Upper lobe of right lung (tissue), 1 donor: ENCODE results near the gene TENM4. TPM values are rescaled to one million over a fixed set of nuclear protein-coding genes. Genes with fewer than 3 reads are reported as not detected.

Experiments
- ATAC-seq: fragments of 200-7000 bp; cut with Tn5 transposase; one replicate; pipeline ENCODE4 v1.9.1; 2020; ENCODE audit warnings: mild to moderate bottlenecking, moderate library complexity
- DNase-seq: peaks from one replicate; pipeline ENCODE4 v3.0.0-alpha.2; 2020
- H3K27ac ChIP-seq: fragments of 200-600 bp; one replicate; pipeline ENCODE4 v1.8.0; 2022
- H3K27me3 ChIP-seq: fragments of 200-600 bp; one replicate; pipeline ENCODE4 v1.8.0; 2022; ENCODE audit warnings: mild to moderate bottlenecking
- H3K36me3 ChIP-seq: fragments of 200-600 bp; one replicate; pipeline ENCODE4 v1.8.0; 2022
- H3K4me1 ChIP-seq: fragments of 200-600 bp; one replicate; pipeline ENCODE4 v1.8.0; 2022
- H3K4me3 ChIP-seq: fragments of 200-600 bp; one replicate; pipeline ENCODE4 v1.8.0; 2022; ENCODE audit warnings: mild to moderate bottlenecking
- H3K9me3 ChIP-seq: fragments of 200-600 bp; one replicate; pipeline ENCODE4 v1.8.0; 2022
- CTCF ChIP-seq: fragments of 200-600 bp; IDR thresholded peaks from one replicate; pipeline ENCODE4 v1.8.0; 2022; ENCODE audit warnings: antibody characterized with exemption
- intact Hi-C: fragments of 100-400 bp; cut with DNase I; formaldehyde crosslinking; loops from one replicate; pipeline ENCODE4 v1.11.0; 2022
- total RNA-seq: library from RNA; stranded (reverse); fragmentation: NEBNext Ultra II Directional; extraction: Animal tissue kit (Norgen Biotek cat#: 25700); gene quantifications from one replicate; pipeline ENCODE4 v1.2.1, GENCODE V29; 2021
- donor health status: DM: no; HTN: yes; CAD: no; lungs with severe emphysema.

The TENM4 gene
- total RNA-seq, 1 donor from 2014 or later, result 4.3 TPM

DNA sequence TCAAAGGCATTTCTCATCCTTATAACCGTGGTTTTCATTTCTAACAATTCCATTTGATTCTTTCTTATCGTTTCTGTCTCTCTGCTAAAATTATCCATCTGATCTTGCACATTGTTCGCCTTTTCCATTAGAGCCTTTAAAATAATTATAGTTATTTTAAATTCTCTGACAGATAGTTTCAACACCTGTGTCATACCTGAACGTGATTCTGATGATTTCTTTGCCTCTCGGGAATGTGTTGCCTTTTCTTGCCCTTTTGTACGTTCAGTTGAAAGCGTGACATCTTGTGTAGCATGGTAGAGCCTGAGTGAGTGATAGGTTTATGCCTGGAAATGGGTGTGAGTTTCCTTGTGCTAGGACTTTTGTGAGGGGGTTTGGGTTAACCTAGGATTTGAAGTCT is 744.7 kb downstream of the TENM4 start:
- Histone ChIP-seq H3K36me3 (no peaks in the 10 kb centered on the region), H3K4me3 (no peak overlapping the region), H3K9me3 (no peaks in the 10 kb centered on the region), H3K27me3 (no peaks in the 10 kb centered on the region), H3K27ac (no peak overlapping the region), H3K4me1 (no peaks in the 10 kb centered on the region)
- TF ChIP-seq CTCF, result no peak
- ATAC-seq, result no peak
- no peak for DNase-seq
- intact Hi-C loops, result no loop called here

DNA sequence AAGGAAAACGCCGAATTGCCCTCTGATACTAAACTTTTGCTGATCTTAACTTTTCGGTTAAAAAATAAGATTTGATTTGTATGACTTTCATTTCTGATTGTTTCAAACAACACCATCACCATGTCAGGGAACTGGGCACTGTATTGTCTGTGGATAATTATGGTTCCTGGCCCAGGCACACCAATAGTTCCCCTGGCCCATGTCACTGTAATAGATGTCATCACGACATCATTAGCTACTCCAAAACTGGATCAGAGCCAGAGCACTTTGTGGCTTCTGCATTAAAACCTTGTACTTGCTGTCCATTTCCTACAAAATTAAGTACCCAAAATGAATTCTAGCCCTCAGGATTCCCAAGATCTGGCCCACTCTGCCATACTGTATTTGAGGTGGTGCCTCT is 746.7 kb downstream of the TENM4 start:
- DNase-seq (no peak), ATAC-seq (no peak)
- Histone ChIP-seq H3K27me3 (no peaks in the 10 kb centered on the region), H3K4me3 (no peak overlapping the region), H3K4me1 (no peaks in the 10 kb centered on the region), H3K27ac (no peak overlapping the region), H3K9me3 (no peaks in the 10 kb centered on the region), H3K36me3 (no peaks in the 10 kb centered on the region)
- intact Hi-C loops, result no loop called here
- no peak for TF ChIP-seq CTCF

GRCh38 chr11:78691215-78691614 is 749.6 kb downstream of the TENM4 start:
- DNase-seq (no peak), ATAC-seq (no peak)
- Histone ChIP-seq H3K27ac (no peak overlapping the region), H3K9me3 (no peaks in the 10 kb centered on the region), H3K4me3 (no peak overlapping the region), H3K4me1 (no peaks in the 10 kb centered on the region), H3K27me3 (no peaks in the 10 kb centered on the region), H3K36me3 (no peaks in the 10 kb centered on the region)
- no peak for TF ChIP-seq CTCF
- intact Hi-C loops, result no loop called here

DNA sequence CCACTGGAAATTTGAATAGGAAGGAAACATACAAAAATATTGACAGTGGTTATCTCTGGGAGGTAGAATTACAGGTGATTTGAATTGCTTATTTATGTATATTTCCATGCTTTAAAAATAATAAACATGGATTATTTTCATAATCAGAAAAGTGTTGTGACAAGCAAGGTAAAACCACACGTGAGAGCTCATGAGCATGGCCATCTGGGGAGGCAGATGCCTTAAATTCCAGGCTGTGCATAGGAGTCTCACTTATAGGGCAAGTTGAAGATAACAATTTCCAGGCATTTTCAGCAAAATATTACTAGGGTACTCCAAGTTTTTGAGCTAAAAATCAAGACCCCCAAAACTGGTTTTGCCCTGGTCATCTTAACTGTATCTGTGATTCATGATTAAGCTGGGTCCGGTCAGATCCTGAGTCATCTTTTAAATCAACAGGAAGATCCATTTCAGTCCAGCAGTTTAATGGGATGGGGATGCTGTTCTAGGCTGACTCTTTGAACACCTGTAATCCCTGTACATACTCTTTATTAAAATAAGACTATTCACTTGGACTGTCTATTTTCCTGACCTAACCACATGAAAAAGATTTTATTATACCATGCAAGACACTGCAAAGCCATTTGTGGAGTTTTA is 750.4 kb downstream of the TENM4 start:
- intact Hi-C loops, result no loop called here
- no peak for ATAC-seq
- no peak overlapping the region for H3K4me3 ChIP-seq

DNA sequence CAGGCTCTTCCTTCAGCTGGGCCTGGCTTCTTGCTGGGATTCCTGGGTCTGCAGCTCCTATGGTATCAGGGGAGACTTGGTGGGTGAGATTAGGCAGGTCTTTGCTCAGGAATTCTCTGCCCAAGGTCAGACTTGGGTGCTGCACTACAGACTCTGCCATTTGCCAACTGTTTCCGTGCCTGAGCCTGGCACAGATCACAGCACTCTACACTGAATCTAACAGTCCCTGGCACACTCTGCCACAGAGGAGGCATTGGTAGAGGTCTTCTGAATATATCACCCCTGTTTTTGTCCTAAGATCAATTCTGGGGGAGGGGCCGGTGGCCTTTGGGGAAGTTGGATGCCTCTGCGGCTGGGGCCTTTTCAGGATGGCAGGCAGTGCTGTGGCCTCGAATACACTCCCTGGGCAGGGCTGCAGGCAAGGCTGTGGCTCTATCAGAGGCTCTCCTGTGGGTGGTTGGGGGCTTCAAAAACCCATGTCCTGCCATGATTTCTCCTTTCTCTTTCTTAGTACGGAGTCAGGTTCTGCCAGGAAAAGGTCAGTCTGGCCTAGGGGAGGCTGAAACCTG is 751.2 kb downstream of the TENM4 start:
- Histone ChIP-seq H3K4me3 (no peak overlapping the region), H3K36me3 (no peaks in the 10 kb centered on the region), H3K27ac (no peak overlapping the region), H3K9me3 (no peaks in the 10 kb centered on the region), H3K27me3 (no peaks in the 10 kb centered on the region), H3K4me1 (no peaks in the 10 kb centered on the region)
- no peak for ATAC-seq
- no peak for TF ChIP-seq CTCF
- DNase-seq, result no peak
- intact Hi-C loops, result no loop called here

More for the DNA sequence above, 750.4 kb downstream of the TENM4 start:
- TF ChIP-seq CTCF, result no peak
- Histone ChIP-seq H3K27ac (no peak overlapping the region), H3K4me1 (no peaks in the 10 kb centered on the region), H3K27me3 (no peaks in the 10 kb centered on the region), H3K9me3 (no peaks in the 10 kb centered on the region), H3K36me3 (no peaks in the 10 kb centered on the region)
- DNase-seq, result no peak
